ENCODE data around the gene NCK2. TPM values are rescaled to one million over a fixed set of nuclear protein-coding genes. Genes with fewer than 3 reads are reported as not detected.

NCK2 gene
- total and polyA plus RNA-seq, 7 donors, result 36.4 to 59.9 (median 52.0) TPM

GRCh38 chr2:105843476-105844374 lies 99.0 kb downstream of the NCK2 start:
- Histone ChIP-seq H3K4me1 (peaks cover 0 to 3% (median 0%) of the 10 kb centered on the region in 4 donors), H3K27ac (no peak overlapping the region), H3K4me3 (no peak overlapping the region), H3K27me3 (no peaks in the 10 kb centered on the region), H3K9me3 (no peaks in the 10 kb centered on the region), H3K36me3 (no peaks in the 10 kb centered on the region)
- no peak for DNase-seq
- 85 to 92% methylated on average over 12 of the region's 12 CpGs for WGBS, 2 donors
- intact Hi-C loops (cut with DNase I), result no loop called here
- TF ChIP-seq EP300 (IDR thresholded peaks at IDR 0.05) (no peak), POLR2AphosphoS5 (IDR thresholded peaks at IDR 0.05) (no peak), POLR2A (IDR thresholded peaks at IDR 0.05) (no peak), CTCF (IDR thresholded peaks at IDR 0.05) (no peak)

- H3K4me3 ChIP-seq, result no peak overlapping the region
- WGBS, 2 donors, result 89 to 93% methylated on average over 3 of the region's 3 CpGs
- TF ChIP-seq CTCF (IDR thresholded peaks at IDR 0.05), result no peak
- TF ChIP-seq EP300 (IDR thresholded peaks at IDR 0.05), result no peak
- TF ChIP-seq POLR2A (IDR thresholded peaks at IDR 0.05), result no peak
- no peak for TF ChIP-seq POLR2AphosphoS5 (IDR thresholded peaks at IDR 0.05)
- H3K4me1 ChIP-seq, result peaks cover 0 to 3% (median 0%) of the 10 kb centered on the region in 4 donors
- no peaks in the 10 kb centered on the region for H3K9me3 ChIP-seq
- H3K27ac ChIP-seq, result no peak overlapping the region
- no peak for DNase-seq
- H3K27me3 ChIP-seq, result no peaks in the 10 kb centered on the region
- no peaks in the 10 kb centered on the region for H3K36me3 ChIP-seq
- intact Hi-C loops (cut with DNase I), result no loop called here
Measured at GRCh38 chr2:105845976-105846375, 101.3 kb downstream of the NCK2 start.

GRCh38 chr2:105847056-105847455 lies 102.3 kb downstream of the NCK2 start:
- Histone ChIP-seq H3K9me3 (no peaks in the 10 kb centered on the region), H3K4me3 (no peak overlapping the region), H3K27me3 (no peaks in the 10 kb centered on the region), H3K27ac (no peak overlapping the region), H3K4me1 (no peaks in the 10 kb centered on the region), H3K36me3 (no peaks in the 10 kb centered on the region)
- 95 to 96% methylated on average over 2 of the region's 2 CpGs for WGBS, 2 donors
- TF ChIP-seq POLR2A (IDR thresholded peaks at IDR 0.05) (no peak), EP300 (IDR thresholded peaks at IDR 0.05) (no peak), POLR2AphosphoS5 (IDR thresholded peaks at IDR 0.05) (no peak), CTCF (IDR thresholded peaks at IDR 0.05) (no peak)
- intact Hi-C loops (cut with DNase I), result no loop called here
- DNase-seq, result no peak

GRCh38 chr2:105848367-105848766 lies 103.7 kb downstream of the NCK2 start:
- Histone ChIP-seq H3K9me3 (no peaks in the 10 kb centered on the region), H3K27me3 (no peaks in the 10 kb centered on the region), H3K4me1 (no peaks in the 10 kb centered on the region), H3K27ac (no peak overlapping the region), H3K36me3 (no peaks in the 10 kb centered on the region), H3K4me3 (no peak overlapping the region)
- intact Hi-C loops (cut with DNase I), result no loop called here
- TF ChIP-seq CTCF (IDR thresholded peaks at IDR 0.05) (no peak), POLR2A (IDR thresholded peaks at IDR 0.05) (no peak), EP300 (IDR thresholded peaks at IDR 0.05) (no peak), POLR2AphosphoS5 (IDR thresholded peaks at IDR 0.05) (no peak)
- WGBS, 2 donors, result 87 to 93% methylated on average over 7 of the region's 7 CpGs
- no peak for DNase-seq

All from sigmoid colon (tissue), 7 donors.